Measurements from ENCODE around the gene CHST11.
A peak's percentile ranks its signal among the peaks of the same experiment; 100 is the strongest.

- TF ChIP-seq MAX (IDR thresholded peaks at IDR 0.05; ENCODE audit: low read depth, low read length) (no peak), FOXM1 (IDR thresholded peaks at IDR 0.05; ENCODE audit: low read depth, low read length) (peak; percentile 48; the same call in 1 of the 2 replicates), TBL1XR1 (IDR thresholded peaks at IDR 0.05; ENCODE audit: low read depth, low read length) (no peak; the same call in 1 of the 2 replicates), ZNF687 (IDR thresholded peaks at IDR 0.05) (no peak), EP300 (IDR thresholded peaks at IDR 0.05; ENCODE audit: borderline replicate concordance in 1 of 2, control insufficient read depth in 1 of 2, low read depth in 2 of 2, low read length in 2 of 2) (peak; percentile 19 to 37; a peak in 1 of 4 replicates), CTCF (IDR thresholded peaks at IDR 0.05 in 2 of 3, conservative IDR thresholded peaks at IDR 0.05 in 1 of 3; ENCODE audit: control insufficient read depth in 2 of 3, extremely low read depth in 1 of 3, insufficient read depth in 1 of 3, low read depth in 3 of 3, low read length in 3 of 3) (no peak), NR2F1 (conservative IDR thresholded peaks at IDR 0.05) (no peak), CBFB (IDR thresholded peaks at IDR 0.05; ENCODE audit: low read depth) (no peak; the same call in 1 of the 2 replicates), REST (IDR thresholded peaks at IDR 0.05; ENCODE audit: low read depth, low read length) (no peak), HDAC2 (IDR thresholded peaks at IDR 0.05) (no peak), SKIL (IDR thresholded peaks at IDR 0.05; ENCODE audit: low read depth, poor library complexity, severe bottlenecking) (peak; percentile 20), MLLT1 (IDR thresholded peaks at IDR 0.05) (no peak)
Measured at GRCh38 chr12:104596898-104597843, 140.4 kb downstream of the CHST11 start.
